ENCODE data around the gene BLOC1S3.

BLOC1S3 gene

GRCh38 chr19:45142726-45143110, 35.9 kb upstream of the BLOC1S3 start:
- no peak for TF ChIP-seq CTCF (IDR thresholded peaks at IDR 0.05)
- H3K36me3 ChIP-seq, result peaks cover 64% of the 10 kb centered on the region
- no peaks in the 10 kb centered on the region for H3K9me3 ChIP-seq
- H3K4me3 ChIP-seq (ENCODE audit: low read depth in 1 of 2, low read length in 1 of 2), result no peak overlapping the region
- H3K27ac ChIP-seq, result no peak overlapping the region
- H3K4me1 ChIP-seq (ENCODE audit: control insufficient read depth in 1 of 2, insufficient read depth in 1 of 2, low read depth in 1 of 2, low read length in 1 of 2), result no peaks in the 10 kb centered on the region
- no peaks in the 10 kb centered on the region for H3K27me3 ChIP-seq

- Histone ChIP-seq H3K27ac (no peak overlapping the region), H3K27me3 (no peaks in the 10 kb centered on the region), H3K36me3 (peaks cover 71% of the 10 kb centered on the region), H3K9me3 (no peaks in the 10 kb centered on the region), H3K4me1 (ENCODE audit: control insufficient read depth in 1 of 2, insufficient read depth in 1 of 2, low read depth in 1 of 2, low read length in 1 of 2) (no peaks in the 10 kb centered on the region), H3K4me3 (ENCODE audit: low read depth in 1 of 2, low read length in 1 of 2) (no peak overlapping the region)
- no peak for TF ChIP-seq CTCF (IDR thresholded peaks at IDR 0.05)
These were observed 33.9 kb upstream of the BLOC1S3 start for GRCh38 chr19:45144431-45145269.

GRCh38 chr19:45145270-45146189, 33.1 kb upstream of the BLOC1S3 start:
- Histone ChIP-seq H3K27ac (no peak overlapping the region), H3K9me3 (no peaks in the 10 kb centered on the region), H3K27me3 (peaks cover 3% of the 10 kb centered on the region), H3K36me3 (peaks cover 68% of the 10 kb centered on the region), H3K4me1 (ENCODE audit: control insufficient read depth in 1 of 2, insufficient read depth in 1 of 2, low read depth in 1 of 2, low read length in 1 of 2) (no peaks in the 10 kb centered on the region), H3K4me3 (ENCODE audit: low read depth in 1 of 2, low read length in 1 of 2) (no peak overlapping the region)
- TF ChIP-seq CTCF (IDR thresholded peaks at IDR 0.05), result no peak

GRCh38 chr19:45146251-45146650, 32.3 kb upstream of the BLOC1S3 start:
- H3K4me1 ChIP-seq (ENCODE audit: control insufficient read depth in 1 of 2, insufficient read depth in 1 of 2, low read depth in 1 of 2, low read length in 1 of 2), result no peaks in the 10 kb centered on the region
- H3K27ac ChIP-seq, result no peak overlapping the region
- peaks cover 61% of the 10 kb centered on the region for H3K36me3 ChIP-seq
- peaks cover 10% of the 10 kb centered on the region for H3K27me3 ChIP-seq
- no peak overlapping the region for H3K4me3 ChIP-seq (ENCODE audit: low read depth in 1 of 2, low read length in 1 of 2)
- no peak for TF ChIP-seq CTCF (IDR thresholded peaks at IDR 0.05)
- no peaks in the 10 kb centered on the region for H3K9me3 ChIP-seq

- no peaks in the 10 kb centered on the region for H3K9me3 ChIP-seq
- H3K4me1 ChIP-seq (ENCODE audit: control insufficient read depth in 1 of 2, insufficient read depth in 1 of 2, low read depth in 1 of 2, low read length in 1 of 2), result peaks cover 0 to 2% of the 10 kb centered on the region in 2 experiments
- H3K27me3 ChIP-seq, result peaks cover 15% of the 10 kb centered on the region
- H3K4me3 ChIP-seq (ENCODE audit: low read depth in 1 of 2, low read length in 1 of 2), result no peak overlapping the region
- H3K27ac ChIP-seq, result no peak overlapping the region
- H3K36me3 ChIP-seq, result peaks cover 55% of the 10 kb centered on the region
- no peak for TF ChIP-seq CTCF (IDR thresholded peaks at IDR 0.05)
These were observed 31.8 kb upstream of the BLOC1S3 start for GRCh38 chr19:45146741-45147205.
